Measurements from ENCODE around the gene DESI1. TPM values are rescaled to one million over a fixed set of nuclear protein-coding genes. Genes with fewer than 3 reads are reported as not detected.

The DESI1 gene
- total and polyA plus RNA-seq, 2 donors (not counting 1 experiment from before 2014, with no cell fraction given), result 17.3 to 26.3 TPM

- 98% methylated on average over 7 of the region's 7 CpGs for WGBS (ENCODE audit: insufficient coverage)
- peaks cover 3% of the 10 kb centered on the region for H3K79me2 ChIP-seq (ENCODE audit: control insufficient read depth, insufficient read depth, low read length)
- ChIA-PET CTCF (interaction anchor here (0.7 kb wide), 1 partner anchor 189 kb away, joined by 3 read pairs; no protein-coding TSS in a partner anchor), POLR2A (no interaction called here)
- TF ChIP-seq CTCF (IDR thresholded peaks at IDR 0.05), result no peak
- no peak for TF ChIP-seq EZH2 (IDR thresholded peaks at IDR 0.05; ENCODE audit: borderline replicate concordance, insufficient read depth, low read depth, low read length, poor library complexity, severe bottlenecking)
- H3K27ac Mint-ChIP-seq, result no peak overlapping the region
- no peaks in the 10 kb centered on the region for H3K27me3 ChIP-seq (replicated peaks in 1 of 4; ENCODE audit: control extremely low read depth in 1 of 4, control insufficient read depth in 3 of 4, insufficient read depth in 4 of 4, low read length in 3 of 4)
- no peak overlapping the region for H3K27ac ChIP-seq (ENCODE audit: low read length in 2 of 2)
- no peak overlapping the region for H3K4me3 Mint-ChIP-seq
- no peaks in the 10 kb centered on the region for H3K9me3 ChIP-seq (ENCODE audit: control extremely low read depth in 1 of 3, control insufficient read depth in 2 of 3, insufficient read depth in 1 of 3, low read length in 2 of 3)
- peaks cover 13% of the 10 kb centered on the region for H3K4me1 Mint-ChIP-seq
- intact Hi-C loops (cut with micrococcal nuclease), result no loop called here
- peaks cover 6 to 18% of the 10 kb centered on the region in 2 donors for H3K4me1 ChIP-seq (ENCODE audit: control insufficient read depth in 2 of 2, insufficient read depth in 2 of 2, low read length in 2 of 2)
- H3K27me3 Mint-ChIP-seq, result no peaks in the 10 kb centered on the region
- no peaks in the 10 kb centered on the region for H3K9me3 Mint-ChIP-seq (ENCODE audit: insufficient read depth)
- no peak for ATAC-seq (ENCODE audit: low read depth)
- no peaks in the 10 kb centered on the region for H4K20me1 ChIP-seq (ENCODE audit: control insufficient read depth, insufficient read depth, low read length, poor library complexity, severe bottlenecking)
- DNase-seq, result no peak
- H3K4me3 ChIP-seq (ENCODE audit: control extremely low read depth in 1 of 5, extremely low read depth in 1 of 5, insufficient read depth in 1 of 5, low read depth in 2 of 5, low read length in 4 of 5), result no peak overlapping the region
- no peak overlapping the region for H3K4me2 ChIP-seq (replicated peaks; ENCODE audit: low read depth, low read length, poor library complexity, severe bottlenecking)
- H2AFZ ChIP-seq (ENCODE audit: insufficient read depth, low read depth, low read length, poor library complexity, severe bottlenecking), result no peak overlapping the region
- no peak overlapping the region for H3K9ac ChIP-seq (ENCODE audit: low read length)
- H3K36me3 ChIP-seq (replicated peaks in 1 of 2; ENCODE audit: control extremely low read depth in 1 of 2, control insufficient read depth in 1 of 2, extremely low read depth in 1 of 2, insufficient read depth in 2 of 2, low read length in 1 of 2), result peaks cover 0 to 9% of the 10 kb centered on the region in 2 experiments
Observed at GRCh38 chr22:41587347-41587723, 33.5 kb downstream of the DESI1 start.

GRCh38 chr22:41585898-41586297 is 34.9 kb downstream of the DESI1 start:
- POLR2A ChIA-PET, result no interaction called here
- ATAC-seq (ENCODE audit: low read depth) (no peak), DNase-seq (no peak)
- no peak overlapping the region for H2AFZ ChIP-seq (ENCODE audit: insufficient read depth, low read depth, low read length, poor library complexity, severe bottlenecking)
- TF ChIP-seq CTCF (IDR thresholded peaks at IDR 0.05) (no peak), EZH2 (IDR thresholded peaks at IDR 0.05; ENCODE audit: borderline replicate concordance, insufficient read depth, low read depth, low read length, poor library complexity, severe bottlenecking) (no peak)
- no peak overlapping the region for H3K4me3 Mint-ChIP-seq
- H3K4me2 ChIP-seq (replicated peaks; ENCODE audit: low read depth, low read length, poor library complexity, severe bottlenecking), result no peak overlapping the region
- H3K9me3 Mint-ChIP-seq (ENCODE audit: insufficient read depth), result no peaks in the 10 kb centered on the region
- H3K27me3 ChIP-seq (replicated peaks in 1 of 4; ENCODE audit: control extremely low read depth in 1 of 4, control insufficient read depth in 3 of 4, insufficient read depth in 4 of 4, low read length in 3 of 4), result no peaks in the 10 kb centered on the region
- peaks cover 13% of the 10 kb centered on the region for H3K4me1 Mint-ChIP-seq
- 91% methylated on average over 2 of the region's 7 CpGs for WGBS (ENCODE audit: insufficient coverage)
- H3K9ac ChIP-seq (ENCODE audit: low read length), result no peak overlapping the region
- H4K20me1 ChIP-seq (ENCODE audit: control insufficient read depth, insufficient read depth, low read length, poor library complexity, severe bottlenecking), result no peaks in the 10 kb centered on the region
- no peaks in the 10 kb centered on the region for H3K27me3 Mint-ChIP-seq
- intact Hi-C loops (cut with micrococcal nuclease), result no loop called here
- peaks cover 3% of the 10 kb centered on the region for H3K79me2 ChIP-seq (ENCODE audit: control insufficient read depth, insufficient read depth, low read length)
- H3K27ac ChIP-seq (ENCODE audit: low read length in 2 of 2), result no peak overlapping the region
- H3K9me3 ChIP-seq (ENCODE audit: control extremely low read depth in 1 of 3, control insufficient read depth in 2 of 3, insufficient read depth in 1 of 3, low read length in 2 of 3), result no peaks in the 10 kb centered on the region
- H3K27ac Mint-ChIP-seq, result no peak overlapping the region
- H3K4me3 ChIP-seq (ENCODE audit: control extremely low read depth in 1 of 5, extremely low read depth in 1 of 5, insufficient read depth in 1 of 5, low read depth in 2 of 5, low read length in 4 of 5), result no peak overlapping the region
- CTCF ChIA-PET, result interaction anchor here (0.5 kb wide), 1 partner anchor 38 kb away, joined by 3 read pairs; no protein-coding TSS in a partner anchor
- peaks cover 6 to 18% of the 10 kb centered on the region in 2 donors for H3K4me1 ChIP-seq (ENCODE audit: control insufficient read depth in 2 of 2, insufficient read depth in 2 of 2, low read length in 2 of 2)
- peaks cover 0 to 9% of the 10 kb centered on the region in 2 experiments for H3K36me3 ChIP-seq (replicated peaks in 1 of 2; ENCODE audit: control extremely low read depth in 1 of 2, control insufficient read depth in 1 of 2, extremely low read depth in 1 of 2, insufficient read depth in 2 of 2, low read length in 1 of 2)

Data from B cell (primary cell).